SK-N-SH (cell line): ENCODE results near the gene HOTAIR. TPM values are rescaled to one million over a fixed set of nuclear protein-coding genes. Genes with fewer than 3 reads are reported as not detected.

ENCODE experiments used
- CTCF ChIA-PET: fragments of 300-600, 350-600 bp; formaldehyde crosslinking; extraction: SDS; loops from one replicate; lab custom pipeline; 2021; lab: Yijun Ruan, JAX
- POLR2A ChIA-PET: fragments of 350-600 bp; sonication (Branson Sonifier 250); formaldehyde crosslinking; extraction: SDS; loops from one replicate; lab custom pipeline; 2020; ENCODE audit warnings: antibody characterized with exemption, inconsistent platforms; lab: Yijun Ruan, JAX
- DNase-seq: peaks from one replicate; pipeline ENCODE4 v3.0.0; 2012
- H2AFZ ChIP-seq: fragments of 200-600 bp; sonication (generic); 2 replicates; pipeline ENCODE4 v1.8.1; 2016; ENCODE audit warnings: antibody characterized with exemption, mild to moderate bottlenecking, low read depth
- H3F3A ChIP-seq: fragments of 200-600 bp; sonication (generic); replicated peaks from 2 replicates; pipeline ENCODE3; 2016; ENCODE audit warnings: antibody characterized with exemption, mild to moderate bottlenecking; ENCODE audit not compliant: insufficient read depth
- H3K27ac ChIP-seq, 2 experiments: fragments of 200-500 bp in 1 of 2; fragments of 200-600 bp in 1 of 2; sonication (Bioruptor generic) in 1 of 2; sonication (generic), shearing (Covaris generic) in 1 of 2; 2 replicates each; pipeline versions ENCODE4 v1.5.1 to v1.6.1; 2014 to 2016; ENCODE audit warnings: low read depth in 2 of 2, inconsistent platforms in 1 of 2, low read length in 1 of 2, mild to moderate bottlenecking in 1 of 2, mixed read lengths in 1 of 2
- H3K27me3 ChIP-seq: fragments of 200-600 bp; sonication (generic), shearing (Covaris generic); 2 replicates; pipeline ENCODE4 v1.6.1; 2016; ENCODE audit warnings: mixed run types; ENCODE audit not compliant: insufficient read depth
- H3K36me3 ChIP-seq, 2 experiments: fragments of 200-500 bp in 1 of 2; fragments of 200-600 bp in 1 of 2; sonication (Bioruptor generic) in 1 of 2; sonication (generic) in 1 of 2; replicated peaks in 1 of 2; 2 replicates each; pipeline versions ENCODE3 to v1.5.1; 2014 to 2016; ENCODE audit warnings: low read length in 1 of 2, mild to moderate bottlenecking in 1 of 2; ENCODE audit not compliant: insufficient read depth in 2 of 2, control insufficient read depth in 1 of 2
- H3K4me1 ChIP-seq, 2 experiments: fragments of 200-500 bp in 1 of 2; fragments of 200-600 bp in 1 of 2; sonication (Bioruptor generic) in 1 of 2; sonication (generic), shearing (Covaris generic) in 1 of 2; 2 replicates each; pipeline versions ENCODE4 v1.5.1 to v1.6.1; 2014 to 2016; ENCODE audit warnings: low read depth in 1 of 2, low read length in 1 of 2, mixed run types in 1 of 2; ENCODE audit not compliant: insufficient read depth in 2 of 2, control insufficient read depth in 1 of 2
- H3K4me2 ChIP-seq: fragments of 200-600 bp; sonication (generic), shearing (Covaris generic); 2 replicates; pipeline ENCODE4 v1.6.1; 2017; ENCODE audit warnings: mixed run types
- H3K4me3 ChIP-seq, 2 experiments: fragments of 200-500 bp in 1 of 2; fragments of 200-600 bp in 1 of 2; sonication (Bioruptor generic) in 1 of 2; sonication (generic), shearing (Covaris generic) in 1 of 2; 2 replicates each; pipeline versions ENCODE4 v1.5.1 to v1.8.1; 2014 to 2016; ENCODE audit warnings: low read depth in 2 of 2, inconsistent platforms in 1 of 2, low read length in 1 of 2, mild to moderate bottlenecking in 1 of 2, mixed read lengths in 1 of 2, moderate library complexity in 1 of 2
- H3K79me2 ChIP-seq: fragments of 200-600 bp; sonication (generic); 2 replicates; pipeline ENCODE4 v1.8.1; 2017; ENCODE audit warnings: mild to moderate bottlenecking; ENCODE audit not compliant: insufficient read depth
- H3K9ac ChIP-seq: fragments of 200-600 bp; sonication (generic); 2 replicates; pipeline ENCODE4 v1.6.1; 2017; ENCODE audit warnings: mixed run types
- H3K9me2 ChIP-seq: fragments of 200-600 bp; sonication (generic); 2 replicates; pipeline ENCODE4 v1.6.1; 2017; ENCODE audit warnings: mixed run types
- H3K9me3 ChIP-seq: fragments of 200-600 bp; sonication (generic); 2 replicates; pipeline ENCODE4 v1.6.1; 2017; ENCODE audit warnings: mixed run types, mild to moderate bottlenecking, moderate library complexity
- H4K20me1 ChIP-seq: fragments of 200-600 bp; sonication (generic); 2 replicates; pipeline ENCODE4 v1.6.1; 2017; ENCODE audit warnings: mild to moderate bottlenecking, mixed run types; ENCODE audit not compliant: insufficient read depth
- CHD2 ChIP-seq: fragments of 150-350 bp; IDR thresholded peaks from 2 replicates; pipeline ENCODE4 v1.6.1; 2018; ENCODE audit warnings: low read length; ENCODE audit not compliant: partially characterized antibody
- CTCF ChIP-seq: fragments of 200-600 bp; sonication (generic); IDR thresholded peaks from 2 replicates; pipeline ENCODE4 v1.6.1; 2017; ENCODE audit warnings: antibody characterized with exemption, mild to moderate bottlenecking, moderate library complexity
- ELF1 ChIP-seq: IDR thresholded peaks from 2 replicates; pipeline ENCODE4 v1.4.0; 2012
- EP300 ChIP-seq, 2 experiments: IDR thresholded peaks; 2 replicates each; pipeline versions ENCODE4 v1.4.0 to v1.6.1; 2012; ENCODE audit warnings: borderline replicate concordance in 1 of 2, low read depth in 1 of 2, low read length in 1 of 2
- FOSL2 ChIP-seq: IDR thresholded peaks from 2 replicates; pipeline ENCODE4 v1.4.0; 2012; ENCODE audit warnings: low read depth, mild to moderate bottlenecking, moderate library complexity, borderline replicate concordance
- FOXJ3 ChIP-seq: sonication (generic); formaldehyde crosslinking; IDR thresholded peaks from 2 replicates; pipeline ENCODE4 v1.5.1; 2020; ENCODE audit warnings: mild to moderate bottlenecking, missing genetic modification reagents
- JUND ChIP-seq: IDR thresholded peaks from 2 replicates; pipeline ENCODE4 v1.4.0; 2012
- MAX ChIP-seq: IDR thresholded peaks from 2 replicates; pipeline ENCODE4 v1.4.0; 2012; ENCODE audit warnings: low read depth
- MXI1 ChIP-seq: IDR thresholded peaks from 2 replicates; pipeline ENCODE4 v1.6.1; 2012; ENCODE audit warnings: mild to moderate bottlenecking, low read depth, low read length, improper control_type of control experiment
- NFIC ChIP-seq: IDR thresholded peaks from 2 replicates; pipeline ENCODE4 v1.4.0; 2012; ENCODE audit warnings: borderline replicate concordance
- NRF1 ChIP-seq: IDR thresholded peaks from 2 replicates; pipeline ENCODE4 v1.6.1; 2012; ENCODE audit warnings: low read depth, mild to moderate bottlenecking, low read length
- POLR2AphosphoS5 ChIP-seq: IDR thresholded peaks from 2 replicates; pipeline ENCODE4 v1.6.1; 2012; ENCODE audit warnings: low read depth, low read length
- RCOR1 ChIP-seq: fragments of 150-350 bp; IDR thresholded peaks from 2 replicates; pipeline ENCODE4 v1.6.1; 2017; ENCODE audit warnings: antibody characterized with exemption, low read length
- RFX5 ChIP-seq: IDR thresholded peaks from 2 replicates; pipeline ENCODE4 v1.6.1; 2012; ENCODE audit warnings: mild to moderate bottlenecking, improper control_type of control experiment, low read length
- SIN3A ChIP-seq: IDR thresholded peaks from 2 replicates; pipeline ENCODE4 v1.6.1; 2012; ENCODE audit warnings: low read depth, mild to moderate bottlenecking, low read length, moderate library complexity, borderline replicate concordance
- SMC3 ChIP-seq: IDR thresholded peaks from 2 replicates; pipeline ENCODE4 v1.6.1; 2012; ENCODE audit warnings: low read depth, low read length, improper control_type of control experiment
- TEAD4 ChIP-seq: IDR thresholded peaks from 2 replicates; pipeline ENCODE4 v1.4.0; 2012; ENCODE audit warnings: mild to moderate bottlenecking, borderline replicate concordance; ENCODE audit not compliant: insufficient read depth
- USF1 ChIP-seq: IDR thresholded peaks from 2 replicates; pipeline ENCODE4 v1.4.0; 2012; ENCODE audit warnings: low read depth, borderline replicate concordance
- WGBS: methylation state at CpG from one replicate; pipeline ENCODE4 v1.1.6; 2017; ENCODE audit warnings: low lambda C conversion rate; 5-methylcytosine and 5-hydroxymethylcytosine counted together
- polyA plus RNA-seq, 3 experiments: library from polyadenylated mRNA; depleted of rRNA; stranded (reverse); fragments of >200 nt; gene quantifications; 2 replicates each; pipeline ENCODE4 v1.2.3, GENCODE V29; 2012

HOTAIR gene
- polyA plus RNA-seq, 1 of the 3 experiments (the other 2 are of a cell fraction) = not detected

GRCh38 chr12:54006559-54007220, 31.9 kb upstream of the HOTAIR start:
- TF ChIP-seq CTCF = no peak
- no peak for TF ChIP-seq MAX
- no peak for TF ChIP-seq RCOR1
- no peak for TF ChIP-seq USF1
- no peak for TF ChIP-seq SIN3A
- no peak for TF ChIP-seq ELF1
- TF ChIP-seq SMC3 = no peak
- no peak for TF ChIP-seq NRF1
- no peak for TF ChIP-seq NFIC
- no peak for TF ChIP-seq TEAD4
- no peak for TF ChIP-seq RFX5
- TF ChIP-seq POLR2AphosphoS5 = no peak
- TF ChIP-seq FOSL2 = no peak
- TF ChIP-seq CHD2 = no peak
- no peak for TF ChIP-seq MXI1
- TF ChIP-seq EP300 (IDR thresholded peaks at IDR 0.05; ENCODE audit: borderline replicate concordance in 1 of 2, low read depth in 1 of 2, low read length in 1 of 2) = no peak
- no peak for TF ChIP-seq JUND
- no peak for TF ChIP-seq FOXJ3 (CRISPR knock-in tag)
- no peak overlapping the region for H3K9ac ChIP-seq
- H3K27ac ChIP-seq = no peak overlapping the region
- ChIA-PET POLR2A (no interaction called here), CTCF (interaction anchor here (0.6 to 24.5 kb wide), 25 partner anchors 8 to 407 kb away, joined by 3 to 568 read pairs (median 5); partner anchors contain the start of genes HOXC10, HOXC4, HOXC5 and HOXC6)
- H3K4me3 ChIP-seq = no peak overlapping the region
- 86% methylated on average over 19 of the region's 22 CpGs for whole genome bisulfite sequencing
- H3K79me2 ChIP-seq = no peaks in the 10 kb centered on the region
- H3K36me3 ChIP-seq = no peaks in the 10 kb centered on the region
- no peaks in the 10 kb centered on the region for H3K9me3 ChIP-seq
- H3F3A ChIP-seq = no peaks in the 10 kb centered on the region
- peaks cover 0 to 20% of the 10 kb centered on the region in 2 experiments; a peak in 1 of 4 replicates for H3K4me1 ChIP-seq
- H3K27me3 ChIP-seq = no peaks in the 10 kb centered on the region
- no peaks in the 10 kb centered on the region for H3K9me2 ChIP-seq
- no peak overlapping the region for H3K4me2 ChIP-seq
- H2AFZ ChIP-seq = peak overlapping the region; percentile 68; the same call in 1 of the 2 replicates
- no peak for DNase-seq
- H4K20me1 ChIP-seq = no peaks in the 10 kb centered on the region
